HepG2 (cell line): ENCODE results near the gene SPACDR. TPM values are rescaled to one million over a fixed set of nuclear protein-coding genes. Genes with fewer than 3 reads are reported as not detected.

ENCODE experiments used
- ATRX ChIP-seq: sonication (generic); formaldehyde crosslinking; IDR thresholded peaks from 2 replicates; pipeline ENCODE4 v1.4.0; 2020; ENCODE audit warnings: missing genetic modification reagents, borderline replicate concordance
- GPBP1L1 ChIP-seq: sonication (generic); formaldehyde crosslinking; IDR thresholded peaks from 2 replicates; pipeline ENCODE4 v1.5.0; 2020; ENCODE audit warnings: mild to moderate bottlenecking, missing genetic modification reagents
- GTF2F1 ChIP-seq: fragments of 150-350 bp; IDR thresholded peaks from 2 replicates; pipeline ENCODE4 v1.6.1; 2014; ENCODE audit warnings: low read length
- HNRNPUL1 ChIP-seq: fragments of 200-400 bp; formaldehyde crosslinking; IDR thresholded peaks from 2 replicates; pipeline ENCODE4 v1.6.1; 2017; ENCODE audit warnings: low read depth, mild to moderate bottlenecking, low read length, moderate library complexity
- IKZF5 ChIP-seq: IDR thresholded peaks from 2 replicates; pipeline ENCODE4 v1.6.1; 2018; ENCODE audit warnings: missing genetic modification reagents, mild to moderate bottlenecking, missing compliant biosample characterization
- MXD4 ChIP-seq: IDR thresholded peaks from 2 replicates; pipeline ENCODE4 v1.6.1; 2016; ENCODE audit warnings: mild to moderate bottlenecking, missing biosample characterization, missing genetic modification reagents
- SOX13 ChIP-seq, 3 experiments: fragments of 450-650 bp in 1 of 3; sonication (generic) in 1 of 3; formaldehyde crosslinking in 1 of 3; IDR thresholded peaks in 2 of 3; conservative IDR thresholded peaks in 1 of 3; 2 replicates each; pipeline versions ENCODE4 v1.5.0 to v1.6.1; 2016 to 2020; ENCODE audit warnings: antibody characterized with exemption in 1 of 3, mild to moderate bottlenecking in 1 of 3, missing compliant biosample characterization in 1 of 3, missing genetic modification reagents in 1 of 3, moderate library complexity in 1 of 3
- SP140L ChIP-seq: sonication (generic); formaldehyde crosslinking; IDR thresholded peaks from 2 replicates; pipeline ENCODE4 v1.4.0; 2020; ENCODE audit warnings: missing genetic modification reagents, borderline replicate concordance
- SRSF4 ChIP-seq: fragments of 200-400 bp; formaldehyde crosslinking; IDR thresholded peaks from one replicate; pipeline ENCODE4 v1.6.1; 2018; ENCODE audit warnings: mild to moderate bottlenecking, low read depth, low read length, moderate library complexity; ENCODE audit not compliant: poor library complexity, severe bottlenecking
- SRY ChIP-seq: sonication (generic); formaldehyde crosslinking; IDR thresholded peaks from 2 replicates; pipeline ENCODE4 v1.8.0; 2022; ENCODE audit warnings: mild to moderate bottlenecking, missing genetic modification reagents
- TBL1XR1 ChIP-seq: fragments of 150-350 bp; IDR thresholded peaks from 2 replicates; pipeline ENCODE4 v1.6.1; 2014; ENCODE audit warnings: borderline replicate concordance, low read length; ENCODE audit not compliant: partially characterized antibody
- TBX2 ChIP-seq: sonication (generic); formaldehyde crosslinking; IDR thresholded peaks from 2 replicates; pipeline ENCODE4 v1.5.0; 2020; ENCODE audit warnings: missing genetic modification reagents, mild to moderate bottlenecking, borderline replicate concordance
- TBX3 ChIP-seq: fragments of 450-650 bp; IDR thresholded peaks from 2 replicates; pipeline ENCODE4 v1.6.1; 2017; ENCODE audit warnings: antibody characterized with exemption, mild to moderate bottlenecking, inconsistent platforms, borderline replicate concordance
- ZFP36L2 ChIP-seq: sonication (generic); formaldehyde crosslinking; IDR thresholded peaks from 2 replicates; pipeline ENCODE4 v1.4.0; 2020; ENCODE audit warnings: missing genetic modification reagents
- ZMAT3 ChIP-seq: sonication (generic); formaldehyde crosslinking; conservative IDR thresholded peaks from 2 replicates; pipeline ENCODE4 v1.7.0; 2021; ENCODE audit warnings: missing genetic modification reagents
- ZMYM2 ChIP-seq: sonication (generic); formaldehyde crosslinking; IDR thresholded peaks from 2 replicates; pipeline ENCODE4 v1.8.0; 2022; ENCODE audit warnings: mild to moderate bottlenecking, missing genetic modification reagents
- ZNF333 ChIP-seq: sonication (generic); formaldehyde crosslinking; IDR thresholded peaks from 2 replicates; pipeline ENCODE4 v1.4.0; 2020; ENCODE audit warnings: mild to moderate bottlenecking, missing genetic modification reagents, borderline replicate concordance
- ZNF746 ChIP-seq: sonication (generic); formaldehyde crosslinking; IDR thresholded peaks from 2 replicates; pipeline ENCODE4 v1.8.0; 2022; ENCODE audit warnings: mild to moderate bottlenecking, missing genetic modification reagents
- ZNF800 ChIP-seq: sonication (generic); formaldehyde crosslinking; IDR thresholded peaks from 2 replicates; pipeline ENCODE4 v1.4.0; 2020; ENCODE audit warnings: missing genetic modification reagents
- ZSCAN29 ChIP-seq: sonication (generic); formaldehyde crosslinking; conservative IDR thresholded peaks from 2 replicates; pipeline ENCODE4 v1.4.0; 2020; ENCODE audit warnings: mild to moderate bottlenecking, missing genetic modification reagents
- polyA plus RNA-seq, 8 experiments: library from polyadenylated mRNA; depleted of rRNA in 3 of 8; stranded (reverse) in 7 of 8; unstranded in 1 of 8; fragments of >200 nt; fragmentation: Illumina TruSeq in 4 of 8; extraction: Trizol in 4 of 8; gene quantifications; 2 replicates each; pipeline versions ENCODE4 v1.2.1 to v1.2.3, GENCODE V29; 2011 to 2016; ENCODE audit warnings: low read depth in 4 of 8, missing spikeins in 1 of 8, mixed read lengths in 1 of 8; ENCODE audit not compliant: insufficient read depth in 1 of 8
- total RNA-seq, 5 experiments: library from RNA; depleted of rRNA; stranded (reverse); fragments of >200 nt; fragmentation: Illumina TruSeq; extraction: Trizol; gene quantifications; 2 replicates each; pipeline ENCODE4 v1.2.3, GENCODE V29; 2016; ENCODE audit warnings: low read depth in 1 of 5
- TF ChIP-seq, protein P1 (sequence below): IDR thresholded peaks from 2 replicates; pipeline ENCODE4 v1.6.1; 2016; ENCODE audit warnings: mild to moderate bottlenecking
- TF ChIP-seq, protein P2 (sequence below): IDR thresholded peaks from 2 replicates; pipeline ENCODE4 v1.6.1; 2012; ENCODE audit warnings: inconsistent platforms

SPACDR gene
- total and polyA plus RNA-seq, 2 of the 13 experiments (the other 11 are each of a cell fraction or from before 2014, with no cell fraction given), result 0.41 TPM; not detected in 1

- TF ChIP-seq GPBP1L1 (no peak), ZNF333 (CRISPR knock-in tag) (no peak; the same call in 1 of the 2 replicates), ZNF746 (peak; percentile 99), ZMAT3 (CRISPR knock-in tag) (no peak), TBL1XR1 (no peak), GTF2F1 (no peak), IKZF5 (CRISPR knock-in tag) (peak; percentile 88), SOX13 (IDR thresholded peaks at IDR 0.05) (peak; percentile 99), SOX13 (CRISPR knock-in tag; conservative IDR thresholded peaks at IDR 0.05 in 1 of 2, IDR thresholded peaks at IDR 0.05 in 1 of 2) (peak in 1 of 2 experiments; percentile 99; a peak in 2 of 4 replicates), HNRNPUL1 (no peak), TBX3 (peak; percentile 40; the same call in 1 of the 2 replicates), MXD4 (CRISPR knock-in tag) (no peak), SRSF4 (no peak), ATRX (CRISPR knock-in tag) (no peak), SP140L (CRISPR knock-in tag) (no peak), ZNF800 (no peak; the same call in 1 of the 2 replicates), SRY (CRISPR knock-in tag) (no peak), ZSCAN29 (CRISPR knock-in tag) (peak; percentile 78; the same call in 1 of the 2 replicates), TBX2 (CRISPR knock-in tag) (peak; percentile 91), ZMYM2 (CRISPR knock-in tag) (peak; percentile 85), ZFP36L2 (CRISPR knock-in tag) (no peak)
- TF ChIP-seq, protein P1, sequence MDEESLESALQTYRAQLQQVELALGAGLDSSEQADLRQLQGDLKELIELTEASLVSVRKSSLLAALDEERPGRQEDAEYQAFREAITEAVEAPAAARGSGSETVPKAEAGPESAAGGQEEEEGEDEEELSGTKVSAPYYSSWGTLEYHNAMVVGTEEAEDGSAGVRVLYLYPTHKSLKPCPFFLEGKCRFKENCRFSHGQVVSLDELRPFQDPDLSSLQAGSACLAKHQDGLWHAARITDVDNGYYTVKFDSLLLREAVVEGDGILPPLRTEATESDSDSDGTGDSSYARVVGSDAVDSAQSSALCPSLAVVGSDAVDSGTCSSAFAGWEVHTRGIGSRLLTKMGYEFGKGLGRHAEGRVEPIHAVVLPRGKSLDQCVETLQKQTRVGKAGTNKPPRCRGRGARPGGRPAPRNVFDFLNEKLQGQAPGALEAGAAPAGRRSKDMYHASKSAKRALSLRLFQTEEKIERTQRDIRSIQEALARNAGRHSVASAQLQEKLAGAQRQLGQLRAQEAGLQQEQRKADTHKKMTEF, result peak; percentile 91
- TF ChIP-seq, protein P2, sequence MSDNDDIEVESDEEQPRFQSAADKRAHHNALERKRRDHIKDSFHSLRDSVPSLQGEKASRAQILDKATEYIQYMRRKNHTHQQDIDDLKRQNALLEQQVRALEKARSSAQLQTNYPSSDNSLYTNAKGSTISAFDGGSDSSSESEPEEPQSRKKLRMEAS, result peak; percentile 91
These were observed 19.5 kb downstream of the SPACDR start (continued) for GRCh38 chr7:100444311-100445278.
